ENCODE measurements around the gene EML6.

DNA sequence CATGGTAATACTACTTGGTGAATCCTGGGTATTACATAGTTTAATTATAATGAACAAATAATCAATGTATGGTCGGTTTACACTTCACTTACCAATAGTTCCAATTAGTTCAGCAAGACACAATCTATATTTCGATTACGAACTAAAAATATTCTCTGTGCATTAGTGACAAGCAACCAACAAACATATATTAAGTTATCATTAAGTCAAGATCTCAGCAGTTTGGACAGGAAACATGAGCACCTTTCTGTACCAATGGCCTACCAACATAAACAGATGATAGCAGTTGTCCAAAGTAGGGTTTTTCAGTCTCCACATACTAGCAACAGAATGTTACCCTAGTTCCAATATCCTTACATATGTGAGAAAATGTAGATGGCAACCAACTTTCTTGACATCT, 294.0 kb downstream of the EML6 start:
- TF ChIP-seq, protein P1, sequence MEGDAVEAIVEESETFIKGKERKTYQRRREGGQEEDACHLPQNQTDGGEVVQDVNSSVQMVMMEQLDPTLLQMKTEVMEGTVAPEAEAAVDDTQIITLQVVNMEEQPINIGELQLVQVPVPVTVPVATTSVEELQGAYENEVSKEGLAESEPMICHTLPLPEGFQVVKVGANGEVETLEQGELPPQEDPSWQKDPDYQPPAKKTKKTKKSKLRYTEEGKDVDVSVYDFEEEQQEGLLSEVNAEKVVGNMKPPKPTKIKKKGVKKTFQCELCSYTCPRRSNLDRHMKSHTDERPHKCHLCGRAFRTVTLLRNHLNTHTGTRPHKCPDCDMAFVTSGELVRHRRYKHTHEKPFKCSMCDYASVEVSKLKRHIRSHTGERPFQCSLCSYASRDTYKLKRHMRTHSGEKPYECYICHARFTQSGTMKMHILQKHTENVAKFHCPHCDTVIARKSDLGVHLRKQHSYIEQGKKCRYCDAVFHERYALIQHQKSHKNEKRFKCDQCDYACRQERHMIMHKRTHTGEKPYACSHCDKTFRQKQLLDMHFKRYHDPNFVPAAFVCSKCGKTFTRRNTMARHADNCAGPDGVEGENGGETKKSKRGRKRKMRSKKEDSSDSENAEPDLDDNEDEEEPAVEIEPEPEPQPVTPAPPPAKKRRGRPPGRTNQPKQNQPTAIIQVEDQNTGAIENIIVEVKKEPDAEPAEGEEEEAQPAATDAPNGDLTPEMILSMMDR (conservative IDR thresholded peaks at IDR 0.05; ENCODE audit: low read depth, low read length): no peak
- no peak for TF ChIP-seq EZH2 (IDR thresholded peaks at IDR 0.05; ENCODE audit: low read length, unreplicated experiment)
